Measurements from ENCODE around the gene SLC13A2. TPM values are rescaled to one million over a fixed set of nuclear protein-coding genes. Genes with fewer than 3 reads are reported as not detected.
"Not testable (repeated sequence)": the region's sequence is repeated elsewhere in the genome, so short reads cannot be mapped to it uniquely, and the experiment has no call there.

The SLC13A2 gene, protein sequence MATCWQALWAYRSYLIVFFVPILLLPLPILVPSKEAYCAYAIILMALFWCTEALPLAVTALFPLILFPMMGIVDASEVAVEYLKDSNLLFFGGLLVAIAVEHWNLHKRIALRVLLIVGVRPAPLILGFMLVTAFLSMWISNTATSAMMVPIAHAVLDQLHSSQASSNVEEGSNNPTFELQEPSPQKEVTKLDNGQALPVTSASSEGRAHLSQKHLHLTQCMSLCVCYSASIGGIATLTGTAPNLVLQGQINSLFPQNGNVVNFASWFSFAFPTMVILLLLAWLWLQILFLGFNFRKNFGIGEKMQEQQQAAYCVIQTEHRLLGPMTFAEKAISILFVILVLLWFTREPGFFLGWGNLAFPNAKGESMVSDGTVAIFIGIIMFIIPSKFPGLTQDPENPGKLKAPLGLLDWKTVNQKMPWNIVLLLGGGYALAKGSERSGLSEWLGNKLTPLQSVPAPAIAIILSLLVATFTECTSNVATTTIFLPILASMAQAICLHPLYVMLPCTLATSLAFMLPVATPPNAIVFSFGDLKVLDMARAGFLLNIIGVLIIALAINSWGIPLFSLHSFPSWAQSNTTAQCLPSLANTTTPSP
- not detected in 2 replicates for total RNA-seq (2014; rRNA removed; shearing (Covaris generic); ENCODE audit: low replicate concordance)

DNA sequence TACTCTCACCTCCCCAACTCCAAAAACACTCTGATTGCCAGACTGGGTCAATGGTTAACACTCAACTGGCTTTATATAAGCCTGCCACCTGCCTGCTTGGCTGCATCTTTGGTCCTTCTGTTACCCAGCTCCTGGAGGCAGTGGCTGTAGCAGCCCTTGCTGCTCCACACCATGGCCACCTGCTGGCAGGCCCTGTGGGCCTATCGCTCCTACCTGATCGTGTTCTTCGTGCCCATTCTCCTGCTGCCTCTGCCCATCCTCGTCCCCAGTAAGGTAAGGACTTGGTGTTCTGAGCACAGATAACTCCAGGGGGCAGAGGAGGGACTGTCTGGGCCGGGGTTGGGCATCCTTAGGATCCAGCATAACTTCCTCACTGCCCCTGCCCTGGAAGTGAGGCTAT is at the start of gene SLC13A2:
Gene SLC13A2 (plus strand): TSS at position 103 of the 400 bp plus-strand sequence. CDS start 69 bp downstream, at position 172.
- in situ Hi-C loops (cut with HindIII; ENCODE audit: low pct_unique_long_range_greater_than_20kb, low sequenced_read_pairs), result no loop called here

DNA sequence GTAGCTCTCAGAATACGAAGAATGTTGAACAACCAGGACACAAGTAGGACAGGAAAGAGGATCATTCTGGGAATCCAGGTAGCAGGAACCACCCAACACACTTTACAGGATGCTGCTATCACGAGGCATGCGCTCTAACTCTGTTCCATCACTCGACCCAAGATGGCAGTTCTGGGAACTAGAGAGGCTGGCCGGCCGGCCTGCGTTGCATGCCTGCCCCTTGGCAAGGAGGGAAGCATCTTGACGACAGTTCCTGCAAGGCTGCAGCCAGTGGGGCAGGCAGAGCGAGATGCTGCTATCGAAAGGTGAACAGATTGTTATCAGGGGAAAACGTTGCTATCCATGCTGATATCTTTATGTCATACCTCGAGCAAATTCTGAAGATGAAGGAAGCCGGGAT is 48.2 kb upstream of the SLC13A2 start:
- in situ Hi-C loops (cut with HindIII; ENCODE audit: low pct_unique_long_range_greater_than_20kb, low sequenced_read_pairs), result no loop called here
- no peak for DNase-seq (ENCODE audit: low read depth)

More for the DNA sequence above, at the start of gene SLC13A2:
- no peak for DNase-seq (ENCODE audit: low read depth)

DNA sequence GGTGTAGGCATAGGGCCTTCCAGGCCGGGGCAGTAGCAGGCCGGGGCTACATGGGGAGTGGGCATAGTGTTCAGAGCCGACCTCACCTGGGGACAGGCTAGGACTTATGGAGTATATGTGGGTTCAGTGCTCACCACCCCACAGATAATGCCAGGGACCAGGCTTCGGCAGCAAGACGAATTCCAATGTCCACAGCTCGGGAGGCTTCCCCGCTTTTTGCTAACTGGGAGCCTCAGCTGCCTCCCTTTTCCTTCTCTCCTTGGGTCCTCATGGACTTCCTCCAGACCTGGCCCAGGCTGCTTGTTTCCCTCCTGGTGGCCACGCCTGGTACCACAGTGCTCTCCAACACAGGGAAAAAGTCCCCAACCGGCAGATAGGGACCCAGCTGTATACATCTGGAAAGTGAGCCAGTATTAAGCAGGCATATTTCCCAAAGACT is 47.3 kb upstream of the SLC13A2 start:
- DNase-seq (ENCODE audit: low read depth), result no peak
- in situ Hi-C loops (cut with HindIII; ENCODE audit: low pct_unique_long_range_greater_than_20kb, low sequenced_read_pairs), result no loop called here

DNA sequence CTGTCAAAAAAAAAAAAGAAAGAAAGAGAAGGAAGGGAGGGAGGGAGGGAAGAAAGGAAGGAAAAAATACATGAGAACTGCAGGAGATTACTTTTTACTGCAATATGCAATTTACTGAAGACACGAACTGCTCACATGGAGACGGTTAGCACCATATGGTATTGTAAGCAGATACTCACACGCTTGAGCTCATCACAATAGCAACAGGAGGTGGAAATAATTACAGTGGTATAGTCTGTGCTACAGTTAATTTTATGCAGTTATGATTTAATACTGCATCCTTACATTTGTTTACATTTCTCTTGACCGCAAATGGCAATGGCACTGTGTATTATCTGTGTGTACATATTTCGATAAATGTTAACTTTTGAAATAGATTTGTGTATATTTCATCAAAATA is 46.1 kb upstream of the SLC13A2 start:
- in situ Hi-C loops (cut with HindIII; ENCODE audit: low pct_unique_long_range_greater_than_20kb, low sequenced_read_pairs), result no loop called here
- DNase-seq (ENCODE audit: low read depth), result no peak

DNA sequence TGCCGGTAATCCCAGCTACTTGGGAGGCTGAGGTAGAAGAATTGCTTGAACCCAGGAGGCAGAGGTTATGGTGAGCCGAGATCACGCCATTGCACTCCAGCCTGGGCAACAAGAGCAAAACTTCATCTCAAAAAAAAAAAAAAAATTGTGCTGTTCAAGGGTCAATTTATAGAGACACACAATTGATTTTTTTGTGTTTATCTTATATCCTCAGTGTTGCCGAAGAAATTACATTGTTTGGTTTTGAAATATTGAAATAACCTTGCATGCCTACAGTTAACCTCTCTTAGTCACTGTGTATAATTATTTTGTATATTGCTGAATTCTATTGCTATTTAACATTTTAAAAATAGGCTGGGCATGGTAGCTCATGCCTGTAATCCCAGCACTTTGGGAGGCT is 45.5 kb upstream of the SLC13A2 start:
- DNase-seq (ENCODE audit: low read depth); in situ Hi-C loops (cut with HindIII; ENCODE audit: low pct_unique_long_range_greater_than_20kb, low sequenced_read_pairs): not testable (repeated sequence)

DNA sequence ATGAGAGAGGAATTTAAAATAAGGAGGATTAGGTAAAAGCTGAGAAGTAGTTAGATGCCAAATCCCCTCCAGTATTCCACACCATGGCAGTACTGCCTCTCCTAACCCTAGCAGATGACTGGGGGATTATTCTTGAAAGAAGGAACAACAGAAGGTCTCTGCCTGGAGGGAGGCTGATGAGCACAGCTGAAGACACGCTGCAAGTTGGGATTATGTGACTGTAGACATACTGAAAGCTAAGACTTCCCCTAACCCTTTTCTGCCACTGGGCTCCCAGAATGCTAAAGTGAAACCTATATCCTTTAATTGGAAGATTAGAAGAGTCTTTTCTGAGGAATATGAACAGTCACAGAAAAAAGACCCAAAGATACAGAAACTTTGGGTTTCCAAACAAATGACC is 39.7 kb upstream of the SLC13A2 start:
- in situ Hi-C loops (cut with HindIII; ENCODE audit: low pct_unique_long_range_greater_than_20kb, low sequenced_read_pairs), result no loop called here
- DNase-seq (ENCODE audit: low read depth), result no peak

DNA sequence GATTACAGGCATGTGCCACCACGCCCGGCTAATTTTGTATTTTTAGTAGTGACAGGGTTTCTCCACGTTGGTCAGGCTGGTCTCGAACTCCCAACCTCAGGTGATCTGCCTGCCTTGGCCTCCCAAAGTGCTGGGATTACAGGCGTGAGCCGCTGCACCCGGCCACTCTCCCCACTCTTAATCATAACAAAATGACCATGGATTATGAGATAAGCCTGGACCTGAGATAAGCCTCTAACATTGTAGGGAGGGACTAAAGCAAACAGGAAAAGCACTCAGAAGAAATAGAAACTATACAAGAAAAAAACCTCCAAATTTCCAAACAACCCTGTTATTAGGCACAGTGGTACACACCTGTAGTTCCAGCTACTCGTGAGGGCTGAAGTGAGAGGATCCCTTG is 39.1 kb upstream of the SLC13A2 start:
- DNase-seq (ENCODE audit: low read depth); in situ Hi-C loops (cut with HindIII; ENCODE audit: low pct_unique_long_range_greater_than_20kb, low sequenced_read_pairs): not testable (repeated sequence)

DNA sequence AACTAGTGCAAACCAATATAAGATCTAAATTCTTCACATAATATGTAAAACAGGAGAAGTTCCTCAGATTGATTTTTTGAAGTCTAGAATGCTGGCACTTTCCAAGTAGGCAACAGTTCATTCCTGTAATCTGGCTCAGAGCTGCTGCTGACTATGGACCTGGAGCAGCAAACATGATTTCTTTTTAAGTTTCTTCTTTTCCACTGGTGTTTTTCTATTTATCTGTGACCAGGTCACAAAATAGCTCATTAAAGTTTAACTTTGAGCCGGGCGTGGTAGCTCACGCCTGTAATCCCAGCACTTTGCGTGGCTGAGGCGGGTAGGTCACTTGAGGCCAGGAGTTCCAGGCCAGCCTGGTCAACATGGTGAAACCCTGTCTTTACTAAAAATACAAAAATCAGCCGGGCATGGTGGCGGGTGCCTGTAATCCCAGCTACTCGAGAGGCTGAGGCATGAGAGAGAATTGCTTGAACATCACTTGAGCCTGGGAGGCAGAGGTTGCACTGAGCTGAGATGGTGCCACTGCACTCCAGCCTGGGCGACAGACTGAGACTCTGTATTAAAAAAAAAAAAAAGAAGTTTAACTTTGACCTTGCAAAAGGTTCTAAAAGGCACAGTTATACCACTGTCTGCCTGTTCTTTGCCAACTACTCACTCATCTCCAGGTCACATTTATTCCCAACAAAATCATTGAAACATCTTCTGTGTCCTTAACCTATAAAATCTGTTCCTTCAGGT is 29.4 kb upstream of the SLC13A2 start:
- in situ Hi-C loops (cut with HindIII; ENCODE audit: low pct_unique_long_range_greater_than_20kb, low sequenced_read_pairs), result no loop called here
- no peak for DNase-seq (ENCODE audit: low read depth)

DNA sequence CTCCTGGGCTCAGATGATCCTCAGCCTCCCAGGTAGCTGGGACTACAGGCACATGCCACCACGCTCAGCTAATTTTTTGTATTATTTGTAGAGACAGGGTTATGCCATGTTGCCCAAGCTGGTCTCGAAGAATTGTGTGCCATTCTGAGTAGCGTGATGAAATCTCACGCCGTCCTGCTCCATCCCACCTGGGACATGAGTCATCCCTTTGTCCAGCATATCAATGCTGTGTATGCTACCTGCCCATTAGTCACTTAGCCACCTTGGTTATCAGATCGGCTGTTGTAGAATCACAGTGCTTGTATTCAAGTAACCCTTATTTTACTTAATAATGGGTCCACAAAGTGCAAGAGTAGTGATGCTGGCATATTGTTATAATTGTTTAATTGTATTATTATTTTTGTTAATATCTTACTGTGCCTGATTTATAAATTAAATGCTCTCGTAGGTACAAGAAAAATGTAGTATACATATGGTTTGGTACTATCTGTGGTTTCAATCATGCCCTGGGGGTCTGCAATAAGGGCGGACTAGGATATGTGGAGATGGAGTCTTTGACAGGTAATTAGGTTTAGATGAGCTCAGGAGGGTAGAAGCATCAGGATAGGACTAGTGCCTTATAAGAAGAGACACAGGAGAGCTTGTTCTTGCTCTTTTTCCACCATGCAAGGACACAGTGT is 26.6 kb upstream of the SLC13A2 start:
- in situ Hi-C loops (cut with HindIII; ENCODE audit: low pct_unique_long_range_greater_than_20kb, low sequenced_read_pairs), result no loop called here
- no peak for DNase-seq (ENCODE audit: low read depth)

DNA sequence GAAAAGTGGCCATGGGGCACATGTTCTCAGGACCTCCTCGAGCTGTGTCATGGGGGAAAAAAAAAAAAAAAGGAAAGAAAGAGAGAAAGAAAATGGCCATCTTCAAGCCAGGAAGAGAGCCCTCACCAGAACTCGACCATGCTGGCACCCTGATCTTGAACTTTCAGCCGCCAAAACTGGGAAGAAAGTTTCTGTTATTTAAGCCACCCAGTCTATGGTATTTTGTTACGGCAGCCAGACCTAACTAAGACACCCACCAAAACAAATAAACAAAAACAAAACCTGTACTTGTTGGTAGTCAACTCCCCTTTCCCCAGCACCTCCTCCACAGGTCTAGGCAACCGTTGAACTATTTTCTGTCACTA is 26.1 kb upstream of the SLC13A2 start:
- no peak for DNase-seq (ENCODE audit: low read depth)
- in situ Hi-C loops (cut with HindIII; ENCODE audit: low pct_unique_long_range_greater_than_20kb, low sequenced_read_pairs), result no loop called here

DNA sequence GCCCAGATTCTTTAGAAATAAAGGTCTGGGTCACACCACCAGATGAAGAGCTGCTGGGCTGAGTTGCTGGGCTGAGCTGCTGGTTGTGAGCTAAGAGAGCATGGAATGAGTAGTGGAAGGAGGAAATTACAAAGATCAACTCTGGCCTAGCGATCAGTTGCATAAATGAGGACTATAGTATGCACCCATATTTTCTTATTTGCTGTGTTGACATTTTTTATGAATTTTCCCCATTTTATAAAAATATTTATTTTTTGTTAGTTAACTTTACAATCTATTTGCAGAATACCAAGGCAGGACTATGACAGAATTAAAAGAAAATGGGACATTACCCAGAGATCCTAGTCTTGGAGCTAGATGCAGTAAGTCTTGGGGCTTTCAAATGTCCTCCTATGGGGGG is 23.6 kb upstream of the SLC13A2 start:
- in situ Hi-C loops (cut with HindIII; ENCODE audit: low pct_unique_long_range_greater_than_20kb, low sequenced_read_pairs), result no loop called here
- no peak for DNase-seq (ENCODE audit: low read depth)

DNA sequence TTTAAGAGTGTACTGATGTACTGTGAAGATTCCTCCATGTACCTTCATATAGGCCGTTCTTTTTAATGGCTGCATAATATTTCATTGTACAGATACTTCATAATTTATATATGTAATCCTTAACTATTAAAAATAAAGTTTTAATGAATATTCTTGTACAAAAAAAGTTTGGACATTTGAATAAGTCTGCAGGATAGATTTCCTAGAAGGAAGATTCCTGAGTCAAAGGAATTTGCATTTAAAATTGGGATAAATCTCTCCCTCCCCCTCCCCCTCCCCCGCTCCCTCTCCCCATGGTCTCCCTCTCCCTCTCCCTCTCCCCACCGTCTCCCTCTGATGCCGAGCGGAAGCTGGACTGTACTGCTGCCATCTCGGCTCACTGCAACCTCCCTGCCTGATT is 15.6 kb upstream of the SLC13A2 start:
- in situ Hi-C loops (cut with HindIII; ENCODE audit: low pct_unique_long_range_greater_than_20kb, low sequenced_read_pairs), result no loop called here
- no peak for DNase-seq (ENCODE audit: low read depth)

DNA sequence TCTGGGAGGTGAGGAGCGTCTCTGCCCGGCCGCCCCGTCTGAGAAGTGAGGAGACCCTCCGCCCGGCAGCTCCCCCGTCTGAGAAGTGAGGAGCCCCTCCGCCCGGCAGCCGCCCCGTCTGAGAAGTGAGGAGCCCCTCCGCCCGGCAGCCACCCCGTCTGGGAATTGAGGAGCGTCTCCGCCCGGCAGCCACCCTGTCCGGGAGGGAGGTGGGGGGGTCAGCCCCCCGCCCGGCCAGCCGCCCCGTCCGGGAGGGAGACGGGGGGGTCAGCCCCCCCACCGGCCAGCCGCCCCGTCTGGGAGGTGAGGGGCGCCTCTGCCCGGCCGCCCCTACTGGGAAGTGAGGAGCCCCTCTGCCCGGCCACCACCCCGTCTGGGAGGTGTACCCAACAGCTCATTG is 14.6 kb upstream of the SLC13A2 start:
- DNase-seq (ENCODE audit: low read depth); in situ Hi-C loops (cut with HindIII; ENCODE audit: low pct_unique_long_range_greater_than_20kb, low sequenced_read_pairs): not testable (repeated sequence)

DNA sequence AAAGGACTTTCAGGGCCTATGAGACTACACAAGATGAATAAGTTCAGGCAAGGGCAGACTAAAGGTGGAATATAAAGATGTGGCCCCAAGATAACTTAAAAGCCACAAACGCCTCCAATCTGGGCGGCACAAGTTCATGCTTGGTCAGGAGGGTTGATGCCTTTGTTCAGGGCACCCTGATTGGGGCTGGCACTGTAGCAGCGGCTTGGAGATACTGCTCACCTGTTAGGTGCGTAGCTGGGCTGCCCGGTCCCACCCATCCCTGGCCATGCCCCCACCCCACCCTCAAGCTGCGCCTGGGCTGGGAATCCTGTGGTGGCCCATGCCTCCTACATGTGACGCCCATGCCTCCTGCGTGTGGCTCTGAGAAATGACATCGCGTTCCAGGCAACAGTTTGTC is 12.5 kb upstream of the SLC13A2 start:
- no peak for DNase-seq (ENCODE audit: low read depth)
- in situ Hi-C loops (cut with HindIII; ENCODE audit: low pct_unique_long_range_greater_than_20kb, low sequenced_read_pairs), result no loop called here

DNA sequence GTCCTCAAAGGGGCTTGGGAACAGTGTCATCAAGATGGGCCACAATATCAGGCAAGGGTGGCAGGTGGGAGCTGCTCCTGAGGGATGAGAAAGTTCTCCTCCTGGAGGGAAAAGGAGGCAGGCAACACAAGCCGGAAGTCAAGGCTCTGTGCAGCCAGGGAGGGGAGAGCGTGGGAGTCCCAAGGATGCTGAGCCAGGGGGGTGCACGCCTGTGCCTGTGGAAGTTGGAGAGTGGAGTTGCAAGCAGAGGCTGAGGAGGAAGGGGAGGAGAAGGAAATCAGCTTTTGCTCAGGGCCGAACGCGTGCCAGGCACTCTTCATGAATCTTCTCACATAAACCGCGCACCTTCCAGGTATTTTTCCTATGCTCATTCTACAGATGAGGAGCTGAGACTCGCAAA is 7.4 kb upstream of the SLC13A2 start:
- in situ Hi-C loops (cut with HindIII; ENCODE audit: low pct_unique_long_range_greater_than_20kb, low sequenced_read_pairs), result no loop called here
- no peak for DNase-seq (ENCODE audit: low read depth)

DNA sequence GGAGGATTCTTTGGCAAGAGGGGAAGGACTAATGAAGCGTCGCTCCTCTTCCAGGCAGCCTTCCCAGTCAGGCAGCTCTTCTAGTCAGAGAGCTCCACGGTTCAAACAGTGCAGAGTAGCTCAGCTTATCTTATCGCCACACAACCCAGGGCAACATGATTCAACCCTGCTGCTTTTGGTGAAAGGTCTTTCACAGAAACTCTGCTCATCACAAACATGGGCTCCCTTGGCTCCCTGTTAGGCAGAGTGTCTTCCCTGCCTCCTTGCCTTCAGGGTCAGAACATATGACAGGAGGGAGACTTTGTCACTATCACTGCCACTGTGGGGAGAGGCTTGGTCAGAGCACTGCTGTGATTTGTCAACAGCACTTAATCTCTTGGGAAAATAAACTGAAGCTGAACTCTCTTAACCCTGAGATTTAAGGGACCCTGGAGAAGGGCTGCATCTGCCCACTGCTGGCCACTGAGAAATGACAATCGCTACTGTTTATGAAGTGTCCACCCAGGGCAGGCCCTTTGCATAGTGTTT is 6.9 kb upstream of the SLC13A2 start:
- in situ Hi-C loops (cut with HindIII; ENCODE audit: low pct_unique_long_range_greater_than_20kb, low sequenced_read_pairs), result no loop called here
- DNase-seq (ENCODE audit: low read depth), result no peak

DNA sequence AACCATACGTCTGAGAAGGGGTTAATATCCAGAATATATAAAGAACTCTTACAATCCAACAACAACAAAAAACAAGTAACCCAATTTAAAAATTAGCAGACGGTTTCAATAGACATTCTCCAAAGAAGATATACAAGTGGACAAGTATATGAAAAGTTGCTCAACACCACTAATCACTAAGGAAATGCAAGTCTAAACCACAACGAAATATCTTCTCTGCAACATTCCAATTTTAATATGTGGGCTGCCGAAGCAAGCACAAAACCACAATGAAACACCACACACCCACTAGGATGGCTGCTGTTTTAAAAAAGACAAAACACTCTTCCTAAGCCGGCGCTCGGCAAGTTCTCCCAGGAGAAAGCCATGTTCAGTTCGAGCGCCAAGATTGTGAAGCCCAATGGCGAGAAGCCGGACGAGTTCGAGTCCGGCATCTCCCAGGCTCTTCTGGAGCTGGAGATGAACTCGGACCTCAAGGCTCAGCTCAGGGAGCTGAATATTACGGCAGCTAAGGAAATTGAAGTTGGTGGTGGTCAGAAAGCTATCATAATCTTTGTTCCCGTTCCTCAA is 5.9 kb upstream of the SLC13A2 start:
- no peak for DNase-seq (ENCODE audit: low read depth)
- in situ Hi-C loops (cut with HindIII; ENCODE audit: low pct_unique_long_range_greater_than_20kb, low sequenced_read_pairs), result no loop called here

Measured in Caki2 (cell line).